HG02571 (cell line): Measurements from ENCODE around the gene UMPS.

Experiments
- ATAC-seq: cut with Tn5 transposase; IDR thresholded peaks from one replicate; pipeline ENCODE4 v1.9.1; 2021; ENCODE audit warnings: mild to moderate bottlenecking, moderate library complexity; ENCODE audit not compliant: unreplicated experiment

The UMPS gene

GRCh38 chr3:124730129-124730940 is at the start of gene UMPS:
Gene UMPS (plus strand): TSS chr3:124730452. CDS start chr3:124730472, 20 bp downstream.
- peak; percentile 90 for ATAC-seq

GRCh38 chr3:124680521-124680920 is 49.7 kb upstream of the UMPS start:
- ATAC-seq = no peak

- ATAC-seq = no peak
These were observed 48.0 kb upstream of the UMPS start for GRCh38 chr3:124682263-124682662.

GRCh38 chr3:124684459-124684858 is 45.8 kb upstream of the UMPS start:
- ATAC-seq = no peak

- ATAC-seq = no peak
These were observed 45.2 kb upstream of the UMPS start for GRCh38 chr3:124685067-124685466.

GRCh38 chr3:124685481-124685880 is 44.8 kb upstream of the UMPS start:
- ATAC-seq = no peak

- ATAC-seq = no peak
These were observed 44.1 kb upstream of the UMPS start for GRCh38 chr3:124686028-124686670.

GRCh38 chr3:124688581-124689454 is 41.4 kb upstream of the UMPS start:
- ATAC-seq = no peak

GRCh38 chr3:124691599-124691998 is 38.7 kb upstream of the UMPS start:
- no peak for ATAC-seq

- no peak for ATAC-seq
These were observed 35.8 kb upstream of the UMPS start for GRCh38 chr3:124694486-124694885.

GRCh38 chr3:124695369-124695768 is 34.9 kb upstream of the UMPS start:
- no peak for ATAC-seq

- ATAC-seq = no peak
These were observed 34.2 kb upstream of the UMPS start for GRCh38 chr3:124696006-124696405.

- ATAC-seq = no peak
These were observed 33.0 kb upstream of the UMPS start for GRCh38 chr3:124697302-124697701.

- ATAC-seq = no peak
These were observed 32.1 kb upstream of the UMPS start for GRCh38 chr3:124698030-124698770.

- ATAC-seq = no peak
These were observed 31.2 kb upstream of the UMPS start for GRCh38 chr3:124699051-124699450.

GRCh38 chr3:124699686-124700396 is 30.4 kb upstream of the UMPS start:
- no peak for ATAC-seq

GRCh38 chr3:124700880-124701684 is 29.2 kb upstream of the UMPS start:
- ATAC-seq = no peak

GRCh38 chr3:124701687-124702086 is 28.6 kb upstream of the UMPS start:
- ATAC-seq = no peak

- ATAC-seq = no peak
These were observed 27.3 kb upstream of the UMPS start for GRCh38 chr3:124702950-124703349.
